ENCODE data around the gene LGALS3BP. TPM values are rescaled to one million over a fixed set of nuclear protein-coding genes. Genes with fewer than 3 reads are reported as not detected.

Gene LGALS3BP
- total and polyA plus RNA-seq, 2 of the 8 experiments (the other 6 are each of a cell fraction or from before 2014, with no cell fraction given), result 56.1 to 61.6 TPM

- Histone ChIP-seq H3K27ac (ENCODE audit: low read depth, low read length) (no peak overlapping the region), H2BK120ac (replicated peaks; ENCODE audit: low read depth, low read length) (no peak overlapping the region), H3K56ac (replicated peaks; ENCODE audit: insufficient read length, low read depth, low read length) (no peak overlapping the region), H2AFZ (ENCODE audit: low read length) (no peak overlapping the region), H3K23me2 (ENCODE audit: low read depth, low read length) (no peaks in the 10 kb centered on the region; the same call in 1 of the 2 replicates), H3K18ac (ENCODE audit: extremely low read depth, low read length) (no peak overlapping the region), H3K4me2 (ENCODE audit: insufficient read depth in 1 of 2, low read depth in 2 of 2, low read length in 2 of 2) (no peak overlapping the region), H3K36me3 (ENCODE audit: control insufficient read depth in 2 of 4, insufficient read depth in 4 of 4, low read length in 3 of 4) (peaks cover 0 to 4% (median 2%) of the 10 kb centered on the region in 4 experiments; a peak in 3 of 8 replicates), H2BK12ac (ENCODE audit: low read depth, low read length) (no peak overlapping the region), H3K23ac (ENCODE audit: insufficient read length) (no peak overlapping the region), H3K4me1 (replicated peaks in 1 of 4; ENCODE audit: control insufficient read depth in 3 of 4, insufficient read depth in 4 of 4, low read length in 3 of 4) (peaks cover 0 to 2% (median 0%) of the 10 kb centered on the region in 4 experiments; a peak in 1 of 7 replicates), H3K79me1 (ENCODE audit: low read depth, low read length) (peaks cover 3% of the 10 kb centered on the region), H3K9ac (replicated peaks in 1 of 4; ENCODE audit: extremely low read depth in 1 of 4, low read depth in 3 of 4, low read length in 3 of 4) (no peak overlapping the region), H4K91ac (replicated peaks; ENCODE audit: insufficient read length, low read length) (no peak overlapping the region), H3K4ac (replicated peaks; ENCODE audit: insufficient read length, low read depth, low read length) (no peak overlapping the region), H2BK20ac (ENCODE audit: low read length) (no peak overlapping the region), H2BK5ac (ENCODE audit: low read depth, low read length) (no peak overlapping the region), H3K9me3 (ENCODE audit: insufficient read depth in 2 of 2, low read depth in 1 of 2, low read length in 1 of 2) (no peaks in the 10 kb centered on the region), H2AK5ac (ENCODE audit: low read depth, low read length) (no peak overlapping the region), H4K20me1 (replicated peaks in 1 of 2; ENCODE audit: control insufficient read depth in 1 of 2, insufficient read depth in 2 of 2, low read length in 2 of 2) (peaks cover 36 to 55% of the 10 kb centered on the region in 2 experiments), H4K5ac (ENCODE audit: insufficient read length, low read depth, low read length) (no peak overlapping the region), H3K4me3 (ENCODE audit: extremely low read depth in 1 of 4, insufficient read depth in 2 of 4, low read depth in 3 of 4, low read length in 4 of 4) (no peak overlapping the region), H3K79me2 (ENCODE audit: control insufficient read depth in 1 of 2, insufficient read depth in 2 of 2, low read length in 2 of 2) (peaks cover 3 to 4% of the 10 kb centered on the region in 2 experiments; a peak in 1 of 4 replicates), H3K14ac (ENCODE audit: insufficient read length) (no peak overlapping the region), H3K27me3 (replicated peaks in 1 of 4; ENCODE audit: control insufficient read depth in 3 of 4, extremely low read depth in 1 of 4, insufficient read depth in 3 of 4, low read length in 3 of 4) (peaks cover 15 to 47% (median 41%) of the 10 kb centered on the region in 4 experiments), H4K8ac (ENCODE audit: extremely low read depth, insufficient read depth, low read length) (no peak overlapping the region), H2BK15ac (ENCODE audit: low read length) (no peak overlapping the region)
- TF ChIP-seq GTF2F1 (IDR thresholded peaks at IDR 0.05; ENCODE audit: borderline replicate concordance, low read depth, low read length), result no peak
- TF ChIP-seq POLR2AphosphoS5 (IDR thresholded peaks at IDR 0.05; ENCODE audit: low read depth, low read length), result no peak
- TF ChIP-seq ATF2 (IDR thresholded peaks at IDR 0.05; ENCODE audit: low read length), result no peak
- no peak for TF ChIP-seq SIRT6 (IDR thresholded peaks at IDR 0.05; ENCODE audit: low read length)
- WGBS, 2 experiments (ENCODE audit: extremely low coverage in 1 of 2, insufficient coverage in 1 of 2, insufficient read length in 1 of 2, insufficient replicate concordance in 2 of 2, low coverage in 1 of 2, low lambda C conversion rate in 2 of 2, missing lambda C conversion rate in 1 of 2), result 90% methylated on average over 21 of the region's 25 CpGs; no CpG with 5 or more reads in 1 of the 2 experiments
- DNase-seq (ENCODE audit: low read depth in 1 of 2, low spot score in 2 of 2) (no peak), FAIRE-seq (no peak)
- CTCF ChIA-PET (ENCODE audit: partially characterized antibody), result interaction anchor here (0.7 kb wide), 1 partner anchor 19 kb away, joined by 3 read pairs; no protein-coding TSS in a partner anchor
- POLR2A ChIA-PET (ENCODE audit: partially characterized antibody), result no interaction called here
Observed at GRCh38 chr17:79000396-79001189, 20.9 kb upstream of the LGALS3BP start.

All from H1 (cell line).